Adrenal gland (tissue), 12 donors: ENCODE data around the gene DOCK4. TPM values are rescaled to one million over a fixed set of nuclear protein-coding genes. Genes with fewer than 3 reads are reported as not detected.

ENCODE experiments used
- DNase-seq, 7 donors: peaks; one replicate each; pipeline ENCODE4 v3.0.0-alpha.2; 2019 to 2020
- H3K27ac ChIP-seq, 5 donors: fragments of 200-600 bp; sonication (generic) in 4 of 5; 1 replicate in 3 of 5; 2 replicates in 2 of 5; pipeline versions ENCODE4 v1.5.1 to v1.8.0; 2016 to 2020; ENCODE audit warnings: mild to moderate bottlenecking in 1 of 5
- H3K27me3 ChIP-seq: fragments of 200-600 bp; 2 replicates; pipeline ENCODE4 v1.8.0; 2021
- H3K36me3 ChIP-seq, 2 donors: fragments of 200-600 bp; replicated peaks in 1 of 2; 1 replicate in 1 of 2; 2 replicates in 1 of 2; pipeline versions ENCODE4 v1.5.1 to v1.8.0; 2018 to 2022
- H3K4me1 ChIP-seq, 2 donors: fragments of 200-600 bp; replicated peaks in 1 of 2; 1 replicate in 1 of 2; 2 replicates in 1 of 2; pipeline versions ENCODE4 v1.5.1 to v1.8.0; 2018 to 2021
- H3K4me3 ChIP-seq, 4 donors: fragments of 200-600 bp; sonication (generic) in 3 of 4; one replicate each; pipeline ENCODE4 v1.5.1; 2016 to 2018
- H3K9me3 ChIP-seq, 3 donors: fragments of 200-600 bp; sonication (generic) in 1 of 3; replicated peaks in 1 of 3; 1 replicate in 2 of 3; 2 replicates in 1 of 3; pipeline versions ENCODE4 v1.5.1 to v1.8.0; 2016 to 2021
- CTCF ChIP-seq, 6 experiments: fragments of 450-650 bp in 4 of 6; fragments of 200-600 bp in 2 of 6; sonication (generic) in 1 of 6; IDR thresholded peaks; 1 replicate in 5 of 6; 2 replicates in 1 of 6; pipeline versions ENCODE4 v1.5.1 to v1.8.0; 2016 to 2021; ENCODE audit warnings: antibody characterized with exemption in 6 of 6, mild to moderate bottlenecking in 2 of 6, moderate library complexity in 1 of 6
- POLR2A ChIP-seq, 2 donors: fragments of 450-650 bp; IDR thresholded peaks; one replicate each; pipeline ENCODE4 v1.6.1; 2017; ENCODE audit warnings: antibody characterized with exemption in 2 of 2, mild to moderate bottlenecking in 2 of 2, moderate library complexity in 1 of 2
- WGBS, 4 donors: extraction: QIAGEN DNeasy Blood & Tissue Kit in 2 of 4; methylation state at CpG; one replicate each; pipeline versions ENCODE4 v1.1.5 to v1.1.7; 2013 to 2017; 5-methylcytosine and 5-hydroxymethylcytosine counted together
- intact Hi-C, 2 donors: fragments of 100-400 bp; cut with DNase I; formaldehyde crosslinking; loops; one replicate each; pipeline versions ENCODE4 v1.14.1 to v1.15.0; 2022 to 2023
- polyA plus RNA-seq, 3 donors: library from polyadenylated mRNA; stranded (reverse); fragments of 200-250 nt in 2 of 3; fragments of 350-450 nt in 1 of 3; fragmentation: Illumina TruSeq in 1 of 3; extraction: RNeasy Lipid Tissue Mini Kit (QIAGEN cat#74804) in 1 of 3; gene quantifications; one replicate each; pipeline ENCODE4 v1.2.3, GENCODE V29; 2013 to 2014
- total RNA-seq, 9 donors: library from RNA; depleted of rRNA in 4 of 9; stranded (reverse); fragments of >200 nt in 4 of 9; fragments of 120-200 nt in 1 of 9; fragmentation: NEBNext Ultra II Directional in 1 of 9; extraction: Animal tissue kit (Norgen Biotek cat#: 25700) in 1 of 9; gene quantifications; one replicate each; pipeline versions ENCODE4 v1.1.0 to v1.2.4, GENCODE V29; 2013 to 2023
- donor health status: healthy with polysubstance abuse.
- donor health status: Bipolar disorder and iron deficiency.
- donor health status: DM: yes; HTN: yes; CAD: no.
- donor health status: DM: no; HTN: no; CAD: no.
- donor health status: DM: no; HTN: no; CAD: no.
- donor health status: DM: yes; HTN: yes; CAD: no.

Gene DOCK4
- total and polyA plus RNA-seq, 12 donors, result 6.2 to 37.6 (median 21.1) TPM

GRCh38 chr7:112083776-112084355 is 122.3 kb downstream of the DOCK4 start:
- H3K27ac ChIP-seq, result peak overlapping the region in 2 of 5 donors; percentile 55 to 70
- TF ChIP-seq POLR2A (IDR thresholded peaks at IDR 0.05) (no peak), CTCF (IDR thresholded peaks at IDR 0.05) (no peak)
- no peak overlapping the region for H3K4me3 ChIP-seq
- no peaks in the 10 kb centered on the region for H3K27me3 ChIP-seq
- intact Hi-C loops, result no loop called here
- H3K9me3 ChIP-seq, result no peaks in the 10 kb centered on the region
- WGBS, 4 donors, result 90 to 94% (median 91%) methylated on average over 7 of the region's 7 CpGs
- no peak for DNase-seq
- peaks cover 0 to 34% of the 10 kb centered on the region in 2 donors for H3K4me1 ChIP-seq
- H3K36me3 ChIP-seq, result no peaks in the 10 kb centered on the region

DNA sequence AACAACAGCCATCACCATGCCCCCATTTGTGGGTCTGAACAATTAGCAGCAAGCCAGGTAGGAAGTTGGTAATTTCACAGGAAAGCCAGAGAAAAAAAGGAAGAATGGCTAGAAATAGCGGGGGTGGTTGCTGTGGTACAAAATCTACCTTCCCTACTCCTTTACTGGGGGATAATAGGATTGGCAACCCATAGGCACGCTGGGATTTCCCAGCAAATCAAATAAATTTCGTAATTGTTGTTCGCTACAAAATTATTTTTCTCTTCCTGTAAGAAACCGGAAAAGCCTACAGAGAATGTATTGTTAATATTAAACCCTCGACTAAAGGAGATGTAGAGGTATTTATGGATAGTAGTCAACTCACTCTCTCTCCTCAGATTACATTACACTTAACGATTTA is 123.9 kb downstream of the DOCK4 start:
- WGBS, 4 donors, result 79 to 84% (median 81%) methylated on average over 7 of the region's 7 CpGs
- H3K27ac ChIP-seq, result peak overlapping the region in 2 of 5 donors; percentile 68 to 75
- H3K4me1 ChIP-seq, result peaks cover 0 to 34% of the 10 kb centered on the region in 2 donors
- no peaks in the 10 kb centered on the region for H3K36me3 ChIP-seq
- H3K9me3 ChIP-seq, result no peaks in the 10 kb centered on the region
- H3K4me3 ChIP-seq, result no peak overlapping the region
- no peak for TF ChIP-seq POLR2A (IDR thresholded peaks at IDR 0.05)
- TF ChIP-seq CTCF (IDR thresholded peaks at IDR 0.05), result no peak
- DNase-seq, result no peak
- no peaks in the 10 kb centered on the region for H3K27me3 ChIP-seq
- intact Hi-C loops, result no loop called here

DNA sequence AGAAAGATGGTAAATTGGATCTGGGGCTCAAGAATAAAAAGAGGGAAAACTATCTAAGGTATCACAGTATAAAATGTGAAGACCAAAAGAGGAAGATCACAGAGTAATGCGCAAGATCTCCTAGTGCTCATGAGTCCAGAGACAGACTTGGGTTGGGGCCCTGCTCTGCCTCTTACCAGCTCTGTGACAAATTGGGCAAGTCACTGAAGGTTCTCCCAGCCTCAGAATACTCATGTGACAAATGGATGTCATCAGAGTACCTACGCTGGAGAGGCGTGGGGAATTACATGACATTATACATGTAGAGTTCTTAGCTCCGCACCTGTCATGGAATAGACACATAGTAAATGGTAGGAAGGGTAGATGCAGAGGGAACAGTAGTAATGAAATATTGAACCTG is 124.4 kb downstream of the DOCK4 start:
- intact Hi-C loops, result no loop called here
- H3K4me3 ChIP-seq, result no peak overlapping the region
- 70 to 91% (median 89%) methylated on average over 4 of the region's 4 CpGs for WGBS, 4 donors
- peak overlapping the region in 3 of 5 donors; percentile 60 to 85 (median 68) for H3K27ac ChIP-seq
- DNase-seq, result peak in 6 of 7 donors; percentile 14 to 70 (median 50)
- no peak for TF ChIP-seq POLR2A (IDR thresholded peaks at IDR 0.05)
- no peak for TF ChIP-seq CTCF (IDR thresholded peaks at IDR 0.05)
- no peaks in the 10 kb centered on the region for H3K36me3 ChIP-seq
- no peaks in the 10 kb centered on the region for H3K9me3 ChIP-seq
- H3K27me3 ChIP-seq, result no peaks in the 10 kb centered on the region
- peaks cover 0 to 34% of the 10 kb centered on the region in 2 donors for H3K4me1 ChIP-seq

DNA sequence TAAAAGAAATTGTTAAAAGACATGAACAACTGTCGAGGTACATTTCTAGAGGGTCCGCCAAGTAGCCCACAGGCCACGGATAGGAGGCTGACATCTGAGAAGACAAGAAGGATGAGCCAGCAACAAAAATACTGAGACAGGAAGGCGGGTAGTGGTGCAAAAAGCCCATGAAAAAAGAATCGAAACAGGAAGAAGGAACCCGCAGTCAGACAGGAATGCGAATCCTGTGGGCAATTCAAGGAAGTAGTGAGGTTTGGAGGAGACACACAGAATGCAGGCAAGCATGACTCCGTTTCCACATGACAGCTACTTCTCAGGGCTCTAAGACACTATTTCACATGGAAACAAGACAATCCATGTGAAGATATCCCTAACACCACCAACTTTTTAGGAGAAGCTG is 125.2 kb downstream of the DOCK4 start:
- peak overlapping the region; percentile 16 to 85 (median 64) for H3K27ac ChIP-seq
- intact Hi-C loops, result no loop called here
- no peaks in the 10 kb centered on the region for H3K36me3 ChIP-seq
- H3K4me1 ChIP-seq, result peaks cover 0 to 34% of the 10 kb centered on the region in 2 donors
- no peak for TF ChIP-seq POLR2A (IDR thresholded peaks at IDR 0.05)
- TF ChIP-seq CTCF (IDR thresholded peaks at IDR 0.05), result no peak
- H3K9me3 ChIP-seq, result no peaks in the 10 kb centered on the region
- DNase-seq, result peak; percentile 12 to 62 (median 31)
- WGBS, 4 donors, result 64 to 72% (median 68%) methylated on average over 8 of the region's 8 CpGs
- H3K4me3 ChIP-seq, result no peak overlapping the region
- H3K27me3 ChIP-seq, result no peaks in the 10 kb centered on the region
